Hepatocyte (in vitro differentiated cells): ENCODE measurements around the gene ITPK1.

Experiments used
- EZH2 ChIP-seq: fragments of 200-600 bp; sonication (generic); IDR thresholded peaks from 2 replicates; pipeline ENCODE4 v1.6.1; 2016; ENCODE audit warnings: antibody characterized with exemption, mild to moderate bottlenecking, borderline replicate concordance
- EZH2phosphoT487 ChIP-seq: fragments of 200-600 bp; sonication (generic); IDR thresholded peaks from one replicate; pipeline ENCODE4 v1.6.1; 2018; ENCODE audit warnings: antibody characterized with exemption, mild to moderate bottlenecking, low read depth, moderate library complexity; ENCODE audit not compliant: unreplicated experiment, severe bottlenecking
- TF ChIP-seq, protein P1 (sequence below): fragments of 200-600 bp; sonication (generic); IDR thresholded peaks from 2 replicates; pipeline ENCODE4 v1.5.1; 2016; ENCODE audit warnings: antibody characterized with exemption, mild to moderate bottlenecking; ENCODE audit not compliant: poor library complexity

DNA sequence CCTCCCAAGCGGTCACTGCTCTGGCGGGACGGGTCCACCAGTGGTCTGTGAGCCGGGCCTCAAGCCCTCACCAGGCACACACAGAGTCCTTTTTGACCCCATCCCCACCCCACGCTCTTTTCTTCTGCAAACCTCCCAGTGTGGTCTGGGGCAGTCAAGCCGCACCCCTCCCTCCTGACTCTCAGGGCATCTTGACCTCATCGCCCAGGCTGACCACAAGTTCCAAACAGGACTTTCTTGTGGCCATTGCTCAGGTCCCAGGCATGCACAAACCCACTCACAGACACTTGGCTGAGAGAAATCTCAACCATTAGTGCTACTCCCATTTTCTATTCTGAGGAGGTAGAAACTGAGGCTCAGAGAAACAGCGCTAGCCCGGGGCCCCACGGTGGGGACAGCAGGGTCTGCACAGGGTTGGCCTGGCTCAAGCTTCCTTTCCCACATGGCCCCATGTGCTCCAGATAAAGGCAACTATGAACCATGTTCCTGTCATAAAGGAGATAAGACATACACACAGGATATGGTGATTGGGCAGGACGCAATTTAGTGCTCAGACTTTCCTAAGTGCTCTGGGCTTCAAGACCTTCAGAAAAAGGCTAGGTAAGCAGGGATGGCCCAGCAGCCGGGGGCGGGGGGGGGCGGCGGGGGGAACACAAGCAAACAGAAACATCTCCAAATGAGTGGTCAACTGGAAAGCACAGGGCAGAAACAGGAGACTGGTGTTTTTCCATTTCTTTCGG lies 69.6 kb downstream of the ITPK1 start:
- TF ChIP-seq, protein P1, sequence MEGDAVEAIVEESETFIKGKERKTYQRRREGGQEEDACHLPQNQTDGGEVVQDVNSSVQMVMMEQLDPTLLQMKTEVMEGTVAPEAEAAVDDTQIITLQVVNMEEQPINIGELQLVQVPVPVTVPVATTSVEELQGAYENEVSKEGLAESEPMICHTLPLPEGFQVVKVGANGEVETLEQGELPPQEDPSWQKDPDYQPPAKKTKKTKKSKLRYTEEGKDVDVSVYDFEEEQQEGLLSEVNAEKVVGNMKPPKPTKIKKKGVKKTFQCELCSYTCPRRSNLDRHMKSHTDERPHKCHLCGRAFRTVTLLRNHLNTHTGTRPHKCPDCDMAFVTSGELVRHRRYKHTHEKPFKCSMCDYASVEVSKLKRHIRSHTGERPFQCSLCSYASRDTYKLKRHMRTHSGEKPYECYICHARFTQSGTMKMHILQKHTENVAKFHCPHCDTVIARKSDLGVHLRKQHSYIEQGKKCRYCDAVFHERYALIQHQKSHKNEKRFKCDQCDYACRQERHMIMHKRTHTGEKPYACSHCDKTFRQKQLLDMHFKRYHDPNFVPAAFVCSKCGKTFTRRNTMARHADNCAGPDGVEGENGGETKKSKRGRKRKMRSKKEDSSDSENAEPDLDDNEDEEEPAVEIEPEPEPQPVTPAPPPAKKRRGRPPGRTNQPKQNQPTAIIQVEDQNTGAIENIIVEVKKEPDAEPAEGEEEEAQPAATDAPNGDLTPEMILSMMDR: no peak
- TF ChIP-seq EZH2 (no peak), EZH2phosphoT487 (no peak)
